ENCODE data around the gene BMPR1B.
"Not testable (repeated sequence)": the region's sequence is repeated elsewhere in the genome, so short reads cannot be mapped to it uniquely, and the experiment has no call there.

BMPR1B gene

GRCh38 chr4:94763500-94763899, 5.7 kb downstream of the BMPR1B start:
- no peak for DNase-seq

DNA sequence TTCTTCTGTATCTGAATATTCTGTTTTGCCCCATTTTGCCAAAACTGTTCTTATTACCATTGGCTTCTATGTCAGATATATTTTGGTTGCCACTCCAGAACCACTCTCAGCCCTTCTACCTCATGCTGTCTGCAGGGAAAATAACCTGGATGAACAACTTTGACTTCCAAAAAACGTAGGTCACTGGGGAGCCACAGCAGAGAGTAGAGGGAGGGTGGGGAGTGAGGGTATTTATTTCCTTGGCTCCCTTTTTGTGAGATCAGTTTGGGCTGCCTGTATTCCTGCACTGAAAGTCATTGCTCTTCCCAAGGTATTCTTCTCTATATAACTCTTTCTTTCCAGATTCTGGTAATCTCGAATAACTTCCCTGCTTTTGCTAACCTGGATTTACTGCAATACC, 6.3 kb downstream of the BMPR1B start:
- no peak for DNase-seq

GRCh38 chr4:94765174-94765573, 7.4 kb downstream of the BMPR1B start:
- no peak for DNase-seq

GRCh38 chr4:94765648-94766047, 7.9 kb downstream of the BMPR1B start:
- no peak for DNase-seq

GRCh38 chr4:94766856-94767255, 9.1 kb downstream of the BMPR1B start:
- no peak for DNase-seq

GRCh38 chr4:94767446-94767845, 9.7 kb downstream of the BMPR1B start:
- no peak for DNase-seq

GRCh38 chr4:94782707-94783106, 25.0 kb downstream of the BMPR1B start:
- DNase-seq, result no peak

DNA sequence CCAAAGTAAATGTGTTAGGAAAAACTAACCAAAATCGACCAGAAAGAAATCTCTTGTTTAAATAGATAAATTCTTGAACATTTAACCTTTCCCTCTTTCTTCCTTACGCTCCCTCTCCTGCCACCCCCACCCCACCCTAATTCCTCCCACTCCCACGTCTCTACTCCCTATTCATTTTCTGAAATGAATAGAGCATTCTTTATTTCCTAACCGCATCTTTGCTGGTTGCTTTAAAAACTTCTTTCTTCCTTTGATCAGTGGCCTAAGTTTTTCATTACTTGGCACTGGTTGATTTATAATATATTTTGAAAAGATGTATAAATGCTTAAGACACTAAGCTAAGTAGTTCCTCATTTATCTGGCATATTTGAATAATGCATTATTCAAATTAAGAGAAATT, 33.9 kb downstream of the BMPR1B start:
- no peak for DNase-seq

GRCh38 chr4:94798808-94799207, 41.1 kb downstream of the BMPR1B start:
- DNase-seq, result no peak

GRCh38 chr4:94801016-94801415, 43.3 kb downstream of the BMPR1B start:
- no peak for DNase-seq

DNA sequence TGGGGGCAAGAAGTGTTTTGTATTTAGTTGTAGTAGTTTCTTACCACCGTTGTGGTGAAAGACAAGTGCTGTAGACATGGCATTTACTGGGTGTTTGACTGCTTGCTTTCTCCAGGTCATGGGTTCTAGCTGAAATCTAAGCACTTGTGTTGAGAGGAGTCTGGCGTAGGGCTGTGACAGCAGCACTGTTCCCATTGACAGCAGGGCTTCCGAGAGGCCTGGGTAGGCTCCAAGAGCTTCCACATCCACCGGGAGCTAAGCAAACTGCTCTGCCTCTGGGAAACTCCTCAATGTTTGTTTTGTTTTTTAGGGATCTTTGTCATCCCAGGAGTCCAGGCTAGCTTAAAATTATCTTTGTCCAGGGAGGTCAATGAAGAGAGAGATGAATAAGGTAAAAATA, 44.3 kb downstream of the BMPR1B start:
- DNase-seq, result no peak

DNA sequence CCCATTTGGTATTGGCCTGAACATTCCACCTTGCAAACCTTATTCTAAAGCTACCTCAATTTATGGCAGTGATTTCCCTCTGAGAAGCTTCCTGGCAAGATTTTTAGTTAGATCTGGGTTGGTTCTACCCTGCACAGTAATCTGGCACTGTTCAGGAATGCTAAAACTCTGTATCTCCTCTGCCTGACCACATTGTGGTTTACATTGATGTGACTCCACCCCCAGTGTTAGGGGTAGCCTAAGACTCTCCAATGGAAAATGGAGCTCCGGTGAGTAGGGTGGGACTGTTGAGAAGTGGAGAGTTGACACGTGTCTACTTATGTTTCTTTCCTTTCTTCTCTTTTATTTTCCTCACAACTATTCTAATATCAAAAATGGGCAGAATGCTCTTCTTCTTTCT, 45.4 kb downstream of the BMPR1B start:
- no peak for DNase-seq

DNA sequence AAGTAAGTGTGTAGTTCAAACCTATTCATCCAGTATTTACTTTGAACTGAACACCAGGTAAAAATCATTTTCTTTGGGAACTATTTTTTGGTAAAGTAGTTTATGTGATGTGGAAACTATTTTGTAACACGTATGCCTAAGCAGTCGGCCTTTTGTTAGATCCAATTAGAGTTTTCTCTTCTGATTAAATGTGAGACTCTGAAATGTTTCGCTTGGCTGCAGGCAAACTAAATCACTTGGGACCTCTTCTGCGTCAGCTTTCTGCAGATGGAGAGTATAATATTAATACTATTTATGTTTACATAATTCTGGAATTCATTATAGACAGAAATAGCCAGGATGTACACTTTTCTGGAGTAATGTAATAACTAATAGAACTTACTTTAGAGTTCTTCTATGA, 46.9 kb downstream of the BMPR1B start:
- no peak for DNase-seq

GRCh38 chr4:94806376-94806775, 48.6 kb downstream of the BMPR1B start:
- no peak for DNase-seq

GRCh38 chr4:94811643-94812042, 53.9 kb downstream of the BMPR1B start:
- DNase-seq, result no peak

GRCh38 chr4:94813221-94813620, 55.5 kb downstream of the BMPR1B start:
- no peak for DNase-seq

GRCh38 chr4:94814237-94814636, 56.5 kb downstream of the BMPR1B start:
- DNase-seq, result no peak

- DNase-seq, result no peak
Observed at GRCh38 chr4:94819371-94820168, 61.8 kb downstream of the BMPR1B start.

GRCh38 chr4:94826206-94826605, 68.5 kb downstream of the BMPR1B start:
- no peak for DNase-seq

DNA sequence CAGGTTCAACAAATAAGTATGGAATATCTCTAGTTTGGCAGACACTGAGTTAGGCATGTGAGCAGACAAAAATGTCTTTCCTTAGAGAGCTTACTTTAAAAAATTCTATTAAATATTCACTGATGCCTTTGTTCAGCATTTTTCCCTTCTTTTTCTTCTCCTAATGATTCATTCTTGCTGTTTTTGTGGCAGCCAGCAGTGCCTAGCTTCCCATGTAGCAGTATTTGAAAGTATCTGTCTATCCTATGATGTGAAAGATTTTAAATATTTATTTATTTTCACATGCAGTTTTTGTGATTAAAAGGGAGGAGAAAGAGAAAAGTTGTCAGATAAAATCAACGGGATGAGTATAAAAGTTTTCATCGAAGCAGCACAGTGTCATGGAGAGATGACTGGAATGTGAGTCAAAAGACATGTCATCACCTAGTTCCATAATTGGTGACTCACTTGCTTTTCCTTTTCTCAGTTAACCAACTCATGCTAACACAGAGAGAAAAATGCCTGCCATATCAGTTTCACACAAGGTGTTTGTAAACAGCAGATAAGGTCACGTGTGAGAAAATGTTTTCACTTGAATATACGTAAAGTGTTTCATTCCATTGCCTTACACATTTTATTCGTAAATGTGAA, 69.8 kb downstream of the BMPR1B start:
- DNase-seq, result no peak

DNA sequence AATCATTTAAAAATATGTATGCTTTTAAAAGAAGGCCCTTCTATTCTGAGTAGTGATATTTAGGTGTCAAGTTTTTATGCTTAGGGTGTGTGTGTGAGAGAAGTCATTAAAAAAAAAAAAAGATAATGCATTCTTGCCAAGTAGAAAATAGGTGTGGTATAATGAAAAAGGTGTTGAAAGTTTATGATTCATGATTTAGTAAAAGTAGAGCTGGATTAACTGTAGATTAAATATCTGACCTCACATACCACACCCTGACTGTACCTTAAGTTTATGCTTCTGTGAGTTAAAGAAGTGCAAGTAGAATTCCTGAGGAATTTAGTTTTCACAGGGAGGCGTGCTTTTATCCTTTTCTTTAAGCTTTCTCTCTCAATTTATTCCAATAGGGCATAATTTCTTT, 71.1 kb downstream of the BMPR1B start:
- no peak for DNase-seq

DNA sequence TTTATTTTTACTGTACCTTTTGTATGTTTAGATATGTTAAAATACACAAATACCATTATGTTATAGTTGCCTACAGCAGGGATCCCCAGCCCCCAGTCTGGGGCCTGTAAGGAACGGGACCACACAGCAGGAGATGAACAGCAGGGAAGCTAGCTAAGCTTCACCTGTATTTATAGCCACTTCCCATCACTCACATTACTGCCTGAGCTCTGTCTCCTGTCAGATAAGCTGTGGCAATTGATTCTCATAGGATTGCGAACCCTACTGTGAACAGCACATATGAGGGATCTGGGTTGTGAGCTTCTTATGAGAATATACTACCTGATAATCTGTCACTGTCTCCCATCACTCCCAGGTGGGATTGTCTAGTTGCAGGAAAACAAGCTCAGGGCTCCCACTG, 73.9 kb downstream of the BMPR1B start:
- DNase-seq, result no peak

- DNase-seq, result not testable (repeated sequence)
Observed at GRCh38 chr4:94832329-94832728, 74.6 kb downstream of the BMPR1B start.

DNA sequence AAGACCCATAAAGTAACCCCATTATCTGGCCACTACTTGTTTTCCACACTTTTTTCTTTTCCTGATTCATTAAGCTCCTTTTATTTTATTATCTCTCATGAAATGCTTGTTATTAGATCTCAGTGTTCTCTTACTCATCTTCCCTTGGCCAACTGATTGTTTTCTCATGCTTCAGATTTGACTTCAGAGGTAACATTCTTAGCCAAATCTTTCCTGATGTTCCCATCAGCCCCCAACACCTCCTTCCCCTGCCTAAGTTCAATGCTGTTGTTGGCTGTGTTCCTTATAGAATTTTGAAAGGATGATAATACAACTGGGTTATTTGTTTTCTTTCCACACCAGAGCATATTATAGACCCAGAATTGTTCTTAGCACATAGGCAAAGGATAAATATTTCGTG, 75.6 kb downstream of the BMPR1B start:
- DNase-seq, result no peak

DNA sequence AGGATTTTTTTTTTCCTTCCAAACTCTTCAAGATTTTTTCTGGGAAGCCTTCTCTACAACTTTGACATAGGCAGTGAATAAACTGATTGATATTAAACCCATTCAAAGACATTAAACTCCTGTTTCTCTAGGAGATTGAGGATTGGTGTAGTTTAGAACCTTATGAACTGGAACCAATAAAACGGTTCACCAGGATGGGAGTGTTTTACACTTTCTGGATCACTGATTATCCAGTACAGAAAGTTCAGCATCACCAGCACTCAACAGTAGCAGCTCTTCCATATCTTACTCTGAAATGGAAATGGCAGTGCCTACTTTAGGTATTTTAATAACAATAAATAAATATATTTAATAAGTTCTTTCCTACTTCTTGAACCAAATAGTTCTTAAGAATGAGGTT, 76.7 kb downstream of the BMPR1B start:
- no peak for DNase-seq

Measured in activated CD4-positive, alpha-beta T cell treated with anti-CD3 and anti-CD28 coated beads for 4 hours (primary cell).